Measurements from ENCODE around the gene TMEM19.

The TMEM19 gene

DNA sequence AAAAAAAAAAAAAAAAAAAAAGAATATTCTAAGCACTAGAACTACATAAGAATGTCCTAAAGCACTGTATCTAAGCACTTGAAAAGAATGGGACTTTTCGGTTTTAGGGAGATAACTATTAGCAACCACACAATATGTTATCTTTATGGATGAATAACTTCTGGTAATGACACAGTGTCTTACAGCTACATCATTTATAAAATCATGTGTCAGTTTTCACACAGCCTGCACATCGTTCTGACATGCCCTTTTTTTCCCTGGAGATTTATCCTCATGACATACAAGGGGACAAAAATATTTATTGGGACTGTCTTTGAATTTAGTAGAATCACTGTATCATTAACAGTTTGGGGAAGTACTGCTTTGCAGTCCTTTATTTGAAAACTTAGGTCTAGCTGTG lies 17.3 kb downstream of the TMEM19 start:
- DNase-seq (ENCODE audit: low read depth in 1 of 2, low spot score in 1 of 2), result no peak
- in situ Hi-C loops (cut with HindIII; ENCODE audit: low pct_unique_long_range_greater_than_20kb, low sequenced_read_pairs), result no loop called here
- no peak for TF ChIP-seq JUND (IDR thresholded peaks at IDR 0.05; ENCODE audit: low read depth)

DNA sequence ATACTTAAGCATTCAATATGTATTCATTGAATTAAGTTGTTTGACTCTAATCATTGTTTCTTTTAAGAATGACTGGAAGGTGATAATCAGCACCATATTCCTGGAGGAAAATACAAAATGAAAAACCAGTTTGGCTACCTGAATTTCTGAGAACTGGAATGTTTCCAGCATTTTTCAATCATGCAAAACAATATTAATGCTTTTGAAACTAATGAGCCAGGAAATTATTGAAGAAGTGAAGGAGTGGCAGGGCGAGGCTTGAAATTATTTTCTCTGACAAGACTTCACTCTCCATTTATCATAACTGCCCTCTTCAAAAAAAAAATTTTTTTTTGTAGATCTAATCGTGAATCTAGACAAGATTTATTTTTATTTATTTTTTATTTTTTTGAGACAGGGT lies 19.0 kb downstream of the TMEM19 start:
- in situ Hi-C loops (cut with HindIII; ENCODE audit: low pct_unique_long_range_greater_than_20kb, low sequenced_read_pairs), result no loop called here
- TF ChIP-seq JUND (IDR thresholded peaks at IDR 0.05; ENCODE audit: low read depth), result no peak

GRCh38 chr12:71708658-71709057 lies 22.8 kb downstream of the TMEM19 start:
- no peak for TF ChIP-seq JUND (IDR thresholded peaks at IDR 0.05; ENCODE audit: low read depth)
- no peak for DNase-seq (ENCODE audit: low read depth in 1 of 2, low spot score in 1 of 2)
- in situ Hi-C loops (cut with HindIII; ENCODE audit: low pct_unique_long_range_greater_than_20kb, low sequenced_read_pairs), result no loop called here

More for the DNA sequence above, 19.0 kb downstream of the TMEM19 start:
- DNase-seq (ENCODE audit: low read depth in 1 of 2, low spot score in 1 of 2), result no peak

DNA sequence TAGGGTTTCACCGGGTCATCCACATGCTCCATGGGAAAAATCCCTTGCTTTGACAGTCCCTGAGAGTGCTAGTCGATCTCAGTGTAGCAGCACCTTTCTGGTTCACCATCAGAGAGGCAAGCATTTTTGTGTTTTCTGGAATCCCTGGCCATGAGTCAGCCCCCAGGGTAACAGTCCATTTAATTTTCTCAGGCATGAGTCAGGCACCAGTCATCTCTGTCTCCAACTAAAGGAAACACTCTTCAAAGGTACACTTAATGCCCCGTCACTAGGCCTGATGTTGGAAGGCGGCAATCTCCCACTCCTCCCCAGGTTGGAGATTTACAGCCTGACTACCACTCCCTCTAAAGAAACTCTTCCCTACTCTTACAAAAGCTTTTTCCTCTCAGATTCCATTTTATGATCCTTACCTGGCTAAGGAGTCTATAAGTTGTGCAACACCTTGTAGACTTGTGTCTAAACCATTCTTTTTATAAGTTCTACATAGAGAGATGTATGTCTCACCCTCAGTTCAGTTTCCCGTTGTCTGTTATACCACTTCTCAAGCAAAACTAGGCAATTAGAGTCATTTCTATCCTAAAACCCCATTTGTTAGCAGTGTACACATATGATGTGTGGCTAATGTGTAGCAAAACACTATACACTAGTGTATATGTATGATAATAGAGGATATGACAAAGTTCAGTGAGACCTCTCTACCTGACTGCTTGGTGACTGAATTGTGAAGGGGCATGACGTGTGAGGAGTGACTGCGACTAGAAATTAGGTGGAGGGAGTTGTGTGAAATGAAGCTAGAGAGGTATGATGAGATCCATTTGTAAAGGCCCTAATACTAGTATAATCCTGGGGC lies 24.6 kb downstream of the TMEM19 start:
- DNase-seq (ENCODE audit: low read depth in 1 of 2, low spot score in 1 of 2), result no peak
- in situ Hi-C loops (cut with HindIII; ENCODE audit: low pct_unique_long_range_greater_than_20kb, low sequenced_read_pairs), result no loop called here
- TF ChIP-seq JUND (IDR thresholded peaks at IDR 0.05; ENCODE audit: low read depth), result no peak

DNA sequence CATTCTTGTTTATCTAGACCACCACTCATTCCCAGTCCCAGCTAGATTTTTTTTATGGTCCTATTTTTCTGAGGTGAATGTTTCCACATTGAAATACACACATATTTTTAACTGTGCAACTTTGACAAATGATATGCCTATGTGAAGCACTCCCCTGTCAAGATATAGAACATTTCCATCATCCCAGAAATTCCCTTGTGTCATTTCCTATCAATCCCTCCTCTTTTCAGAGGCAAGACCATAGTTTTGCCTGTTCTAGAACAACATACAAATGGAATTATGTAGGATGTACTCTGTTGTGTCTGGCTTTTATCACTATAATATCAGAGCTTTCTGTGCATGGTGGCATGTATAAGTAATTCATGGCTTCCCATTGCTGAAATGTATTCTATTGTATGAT lies 32.7 kb downstream of the TMEM19 start:
- no peak for TF ChIP-seq JUND (IDR thresholded peaks at IDR 0.05; ENCODE audit: low read depth)
- in situ Hi-C loops (cut with HindIII; ENCODE audit: low pct_unique_long_range_greater_than_20kb, low sequenced_read_pairs), result no loop called here
- DNase-seq (ENCODE audit: low read depth in 1 of 2, low spot score in 1 of 2), result no peak

- in situ Hi-C loops (cut with HindIII; ENCODE audit: low pct_unique_long_range_greater_than_20kb, low sequenced_read_pairs), result no loop called here
- no peak for DNase-seq (ENCODE audit: low read depth in 1 of 2, low spot score in 1 of 2)
- no peak for TF ChIP-seq JUND (IDR thresholded peaks at IDR 0.05; ENCODE audit: low read depth)
Measured at GRCh38 chr12:71719647-71720370, 33.9 kb downstream of the TMEM19 start.

GRCh38 chr12:71721783-71722505 lies 36.1 kb downstream of the TMEM19 start:
- no peak for DNase-seq (ENCODE audit: low read depth in 1 of 2, low spot score in 1 of 2)
- in situ Hi-C loops (cut with HindIII; ENCODE audit: low pct_unique_long_range_greater_than_20kb, low sequenced_read_pairs), result no loop called here
- TF ChIP-seq JUND (IDR thresholded peaks at IDR 0.05; ENCODE audit: low read depth), result no peak

DNA sequence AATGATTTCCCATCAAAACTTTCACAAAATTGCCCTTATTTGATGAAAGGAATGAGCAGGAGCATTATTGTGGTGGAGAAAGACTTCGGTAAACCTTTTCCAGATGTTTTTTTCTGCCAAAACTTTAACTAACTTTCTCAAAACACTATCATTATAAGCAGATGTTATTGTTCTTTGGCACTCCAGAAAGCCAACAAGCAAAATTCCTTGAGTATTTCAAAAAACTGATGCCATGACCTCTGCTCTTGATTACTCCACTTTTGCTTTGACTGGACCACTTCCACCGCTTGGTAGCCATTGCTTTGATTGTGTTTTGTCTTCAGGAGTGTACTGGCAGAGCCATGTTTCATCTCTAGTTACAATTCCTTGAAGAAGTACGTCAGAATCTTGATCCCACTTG lies 39.1 kb downstream of the TMEM19 start:
- DNase-seq (ENCODE audit: low read depth in 1 of 2, low spot score in 1 of 2), result no peak
- in situ Hi-C loops (cut with HindIII; ENCODE audit: low pct_unique_long_range_greater_than_20kb, low sequenced_read_pairs), result no loop called here
- no peak for TF ChIP-seq JUND (IDR thresholded peaks at IDR 0.05; ENCODE audit: low read depth)

- no peak for TF ChIP-seq JUND (IDR thresholded peaks at IDR 0.05; ENCODE audit: low read depth)
- DNase-seq (ENCODE audit: low read depth in 1 of 2, low spot score in 1 of 2), result no peak
- in situ Hi-C loops (cut with HindIII; ENCODE audit: low pct_unique_long_range_greater_than_20kb, low sequenced_read_pairs), result no loop called here
Measured at GRCh38 chr12:71726548-71726947, 40.7 kb downstream of the TMEM19 start.

GRCh38 chr12:71727958-71728357 lies 42.1 kb downstream of the TMEM19 start:
- in situ Hi-C loops (cut with HindIII; ENCODE audit: low pct_unique_long_range_greater_than_20kb, low sequenced_read_pairs), result no loop called here
- no peak for DNase-seq (ENCODE audit: low read depth in 1 of 2, low spot score in 1 of 2)
- TF ChIP-seq JUND (IDR thresholded peaks at IDR 0.05; ENCODE audit: low read depth), result no peak

- in situ Hi-C loops (cut with HindIII; ENCODE audit: low pct_unique_long_range_greater_than_20kb, low sequenced_read_pairs), result no loop called here
- no peak for DNase-seq (ENCODE audit: low read depth in 1 of 2, low spot score in 1 of 2)
- TF ChIP-seq JUND (IDR thresholded peaks at IDR 0.05; ENCODE audit: low read depth), result no peak
Measured at GRCh38 chr12:71730936-71731335, 45.1 kb downstream of the TMEM19 start.

- in situ Hi-C loops (cut with HindIII; ENCODE audit: low pct_unique_long_range_greater_than_20kb, low sequenced_read_pairs), result no loop called here
- DNase-seq (ENCODE audit: low read depth in 1 of 2, low spot score in 1 of 2), result peak in 1 of 2 experiments; percentile 67
- TF ChIP-seq JUND (IDR thresholded peaks at IDR 0.05; ENCODE audit: low read depth), result no peak
Measured at GRCh38 chr12:71731439-71732356, 45.8 kb downstream of the TMEM19 start.

Data from T47D (cell line).